ENCODE measurements around the gene PDXP.

PDXP gene

DNA sequence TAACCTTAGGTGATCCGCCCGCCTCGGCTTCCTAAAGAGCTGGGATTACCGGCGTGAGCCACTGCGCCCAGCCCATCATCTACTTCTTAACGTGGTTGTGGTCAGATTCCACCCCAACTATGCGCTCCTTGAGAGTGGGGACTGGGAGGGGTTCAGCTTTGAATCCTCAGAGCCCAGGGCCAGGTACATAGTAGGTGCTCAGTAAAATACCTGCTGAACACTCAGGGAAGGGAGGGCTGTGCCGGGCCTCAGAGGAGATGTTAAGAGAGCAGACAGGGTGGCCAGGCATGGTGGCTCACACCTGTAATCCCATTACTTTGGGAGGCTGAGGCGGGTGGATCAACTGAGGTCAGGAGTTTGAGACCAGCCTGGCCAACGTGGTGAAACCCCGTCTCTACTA, 15.7 kb downstream of the PDXP start:
- H3K9me3 ChIP-seq (replicated peaks; ENCODE audit: insufficient read depth, low read length): no peaks in the 10 kb centered on the region
- H3K4me3 ChIP-seq (ENCODE audit: low read length): no peak overlapping the region
- H4K20me1 ChIP-seq (ENCODE audit: insufficient read depth, low read length): no peaks in the 10 kb centered on the region
- no peak for TF ChIP-seq EZH2phosphoT487 (IDR thresholded peaks at IDR 0.05; ENCODE audit: low read length)
- TF ChIP-seq EZH2 (optimal IDR thresholded peaks at IDR 0.05; ENCODE audit: low read depth, low read length): no peak
- TF ChIP-seq, protein P1, sequence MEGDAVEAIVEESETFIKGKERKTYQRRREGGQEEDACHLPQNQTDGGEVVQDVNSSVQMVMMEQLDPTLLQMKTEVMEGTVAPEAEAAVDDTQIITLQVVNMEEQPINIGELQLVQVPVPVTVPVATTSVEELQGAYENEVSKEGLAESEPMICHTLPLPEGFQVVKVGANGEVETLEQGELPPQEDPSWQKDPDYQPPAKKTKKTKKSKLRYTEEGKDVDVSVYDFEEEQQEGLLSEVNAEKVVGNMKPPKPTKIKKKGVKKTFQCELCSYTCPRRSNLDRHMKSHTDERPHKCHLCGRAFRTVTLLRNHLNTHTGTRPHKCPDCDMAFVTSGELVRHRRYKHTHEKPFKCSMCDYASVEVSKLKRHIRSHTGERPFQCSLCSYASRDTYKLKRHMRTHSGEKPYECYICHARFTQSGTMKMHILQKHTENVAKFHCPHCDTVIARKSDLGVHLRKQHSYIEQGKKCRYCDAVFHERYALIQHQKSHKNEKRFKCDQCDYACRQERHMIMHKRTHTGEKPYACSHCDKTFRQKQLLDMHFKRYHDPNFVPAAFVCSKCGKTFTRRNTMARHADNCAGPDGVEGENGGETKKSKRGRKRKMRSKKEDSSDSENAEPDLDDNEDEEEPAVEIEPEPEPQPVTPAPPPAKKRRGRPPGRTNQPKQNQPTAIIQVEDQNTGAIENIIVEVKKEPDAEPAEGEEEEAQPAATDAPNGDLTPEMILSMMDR (IDR thresholded peaks at IDR 0.05; ENCODE audit: low read length): no peak
- peaks cover 32% of the 10 kb centered on the region for H3F3A ChIP-seq (ENCODE audit: insufficient read depth, low read length)
- no peak overlapping the region for H3K9ac ChIP-seq (ENCODE audit: low read length)
- DNase-seq: no peak
- no peaks in the 10 kb centered on the region for H3K27me3 ChIP-seq (replicated peaks; ENCODE audit: insufficient read depth, low read length)
- no peaks in the 10 kb centered on the region for H3K9me2 ChIP-seq (replicated peaks; ENCODE audit: insufficient read depth, low read length)
- H3K79me2 ChIP-seq (ENCODE audit: low read length): peaks cover 21% of the 10 kb centered on the region
- H3K27ac ChIP-seq (ENCODE audit: low read length): no peak overlapping the region
- H3K36me3 ChIP-seq (replicated peaks; ENCODE audit: insufficient read depth, low read length): no peaks in the 10 kb centered on the region
- H3K4me1 ChIP-seq (ENCODE audit: low read length): peaks cover 23% of the 10 kb centered on the region
- no peak overlapping the region for H2AFZ ChIP-seq (ENCODE audit: low read length)
- H3K4me2 ChIP-seq (ENCODE audit: low read depth, low read length): no peak overlapping the region

DNA sequence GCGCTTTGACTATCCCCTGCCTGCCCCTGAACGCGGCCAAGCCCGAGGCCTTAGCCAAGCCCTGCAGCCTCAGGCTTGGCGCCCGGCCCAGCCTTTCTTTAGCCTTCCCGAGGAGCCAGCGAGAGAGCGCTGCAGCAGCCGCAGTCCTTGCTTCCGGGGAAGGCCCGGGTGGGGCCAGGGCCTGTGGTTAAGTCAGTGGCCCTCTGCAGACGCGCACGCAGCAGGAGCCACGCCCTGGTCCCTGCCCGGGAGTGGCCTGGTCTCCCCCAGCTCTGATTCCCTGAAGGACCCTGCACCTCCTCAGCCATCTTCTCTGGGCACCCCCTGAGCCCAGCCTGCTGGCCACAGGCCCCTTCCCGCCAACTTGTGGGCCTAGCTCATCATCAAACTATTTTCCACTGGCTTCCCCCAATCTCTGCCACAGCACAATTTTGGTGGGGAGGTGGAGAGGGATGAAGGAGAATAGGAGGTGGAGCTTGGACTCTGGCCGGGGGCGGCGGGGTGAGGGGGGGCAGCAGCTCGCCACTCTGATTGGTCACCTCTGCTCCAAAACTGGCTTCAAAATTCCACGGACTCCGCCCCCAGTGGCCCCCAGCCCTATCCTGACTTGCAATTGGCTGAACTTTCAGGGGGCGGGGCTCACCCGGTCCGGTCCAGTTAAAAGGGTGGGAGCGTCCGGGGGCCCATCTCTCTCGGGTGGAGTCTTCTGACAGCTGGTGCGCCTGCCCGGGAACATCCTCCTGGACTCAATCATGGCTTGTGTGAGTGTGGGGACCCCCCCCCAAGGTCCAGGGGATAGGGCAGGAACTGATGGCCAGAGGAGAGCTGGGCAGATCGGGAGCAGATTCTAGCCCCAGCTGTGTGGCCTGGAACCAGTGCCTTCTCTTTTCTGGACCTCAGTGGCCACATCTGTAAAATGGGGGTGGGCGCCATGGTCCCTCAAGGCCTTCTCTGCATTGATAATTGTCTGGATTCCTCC, 16.7 kb downstream of the PDXP start, which contains the start of gene LGALS1:
Gene LGALS1 (plus strand): TSS at position 686 of the 979 bp plus-strand sequence. CDS start 67 bp downstream, at position 753.
- Histone ChIP-seq H2AFZ (ENCODE audit: low read length) (peak within 1 kb of the TSS; percentile 96), H3K79me2 (ENCODE audit: low read length) (peaks cover 21% of the 10 kb centered on the region), H3K27ac (ENCODE audit: low read length) (peak within 1 kb of the TSS; percentile 82; the same call in 1 of the 2 replicates), H3K9me2 (replicated peaks; ENCODE audit: insufficient read depth, low read length) (no peaks in the 10 kb centered on the region), H3F3A (ENCODE audit: insufficient read depth, low read length) (peaks cover 32% of the 10 kb centered on the region), H4K20me1 (ENCODE audit: insufficient read depth, low read length) (no peaks in the 10 kb centered on the region), H3K4me2 (ENCODE audit: low read depth, low read length) (peak within 1 kb of the TSS; percentile 90), H3K9me3 (replicated peaks; ENCODE audit: insufficient read depth, low read length) (no peaks in the 10 kb centered on the region), H3K27me3 (replicated peaks; ENCODE audit: insufficient read depth, low read length) (no peaks in the 10 kb centered on the region), H3K36me3 (replicated peaks; ENCODE audit: insufficient read depth, low read length) (no peaks in the 10 kb centered on the region), H3K9ac (ENCODE audit: low read length) (peak within 1 kb of the TSS; percentile 71), H3K4me1 (ENCODE audit: low read length) (peaks cover 23% of the 10 kb centered on the region), H3K4me3 (ENCODE audit: low read length) (peak within 1 kb of the TSS; percentile 65)
- DNase-seq: peak; percentile 88
- TF ChIP-seq, protein P1 (IDR thresholded peaks at IDR 0.05; ENCODE audit: low read length): no peak
- TF ChIP-seq EZH2phosphoT487 (IDR thresholded peaks at IDR 0.05; ENCODE audit: low read length) (no peak), EZH2 (optimal IDR thresholded peaks at IDR 0.05; ENCODE audit: low read depth, low read length) (no peak)

DNA sequence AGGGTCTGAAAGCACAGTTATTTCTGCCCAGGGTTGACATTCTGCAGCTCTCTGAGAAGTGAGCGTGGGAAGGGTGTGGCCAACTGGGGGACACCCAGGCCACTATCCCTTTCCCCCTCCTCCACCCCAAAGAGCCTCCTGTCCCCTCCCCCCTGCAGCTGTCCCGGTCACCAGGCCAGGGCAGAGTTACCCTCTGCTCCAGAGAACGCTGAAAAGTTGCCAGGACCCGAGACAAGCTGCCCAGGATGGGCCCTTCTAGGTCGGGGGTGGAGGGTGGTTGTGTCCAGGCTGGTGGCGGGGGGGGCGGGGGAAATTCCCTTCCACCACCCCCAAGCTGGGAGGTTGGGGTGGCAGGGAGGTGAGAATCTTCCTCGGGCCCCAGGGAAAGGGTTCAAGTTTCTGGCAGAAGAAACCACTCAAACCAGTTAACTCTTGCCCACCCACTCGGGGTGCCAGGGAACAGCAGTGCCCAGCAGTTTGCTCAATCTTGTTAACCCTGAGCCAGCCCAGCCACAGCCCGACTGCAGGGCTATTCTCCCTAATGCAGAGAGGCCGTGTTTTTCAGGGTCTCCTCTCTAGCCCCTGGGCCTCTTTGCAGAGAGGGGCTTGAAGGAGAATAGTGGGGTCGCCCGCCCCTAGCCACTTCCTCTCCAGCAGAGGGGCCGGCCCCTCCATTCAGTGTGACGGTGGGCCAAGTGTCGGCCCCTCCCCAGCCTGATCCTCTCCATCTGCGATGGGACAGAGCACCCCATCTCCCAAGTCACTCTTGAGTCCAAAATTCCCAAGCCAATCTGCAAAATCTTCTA, 17.6 kb downstream of the PDXP start:
- Histone ChIP-seq H3K4me2 (ENCODE audit: low read depth, low read length) (peak overlapping the region; percentile 90), H3K79me2 (ENCODE audit: low read length) (peaks cover 21% of the 10 kb centered on the region), H3K27ac (ENCODE audit: low read length) (peak overlapping the region; percentile 82), H3K4me3 (ENCODE audit: low read length) (peak overlapping the region; percentile 65), H2AFZ (ENCODE audit: low read length) (peak overlapping the region; percentile 96), H3K27me3 (replicated peaks; ENCODE audit: insufficient read depth, low read length) (no peaks in the 10 kb centered on the region), H3F3A (ENCODE audit: insufficient read depth, low read length) (peaks cover 38% of the 10 kb centered on the region), H3K4me1 (ENCODE audit: low read length) (peaks cover 25% of the 10 kb centered on the region), H4K20me1 (ENCODE audit: insufficient read depth, low read length) (no peaks in the 10 kb centered on the region), H3K9me3 (replicated peaks; ENCODE audit: insufficient read depth, low read length) (no peaks in the 10 kb centered on the region), H3K36me3 (replicated peaks; ENCODE audit: insufficient read depth, low read length) (no peaks in the 10 kb centered on the region), H3K9ac (ENCODE audit: low read length) (peak overlapping the region; percentile 71), H3K9me2 (replicated peaks; ENCODE audit: insufficient read depth, low read length) (no peaks in the 10 kb centered on the region)
- TF ChIP-seq EZH2 (optimal IDR thresholded peaks at IDR 0.05; ENCODE audit: low read depth, low read length): no peak
- TF ChIP-seq, protein P1 (IDR thresholded peaks at IDR 0.05; ENCODE audit: low read length): no peak
- no peak for TF ChIP-seq EZH2phosphoT487 (IDR thresholded peaks at IDR 0.05; ENCODE audit: low read length)
- DNase-seq: no peak
